GM18868 (cell line): ENCODE measurements around the gene CAV2.

ENCODE experiments used
- ATAC-seq: cut with Tn5 transposase; IDR thresholded peaks from one replicate; pipeline ENCODE4 v1.9.1; 2021; ENCODE audit warnings: mild to moderate bottlenecking, moderate library complexity; ENCODE audit not compliant: unreplicated experiment

The CAV2 gene

DNA sequence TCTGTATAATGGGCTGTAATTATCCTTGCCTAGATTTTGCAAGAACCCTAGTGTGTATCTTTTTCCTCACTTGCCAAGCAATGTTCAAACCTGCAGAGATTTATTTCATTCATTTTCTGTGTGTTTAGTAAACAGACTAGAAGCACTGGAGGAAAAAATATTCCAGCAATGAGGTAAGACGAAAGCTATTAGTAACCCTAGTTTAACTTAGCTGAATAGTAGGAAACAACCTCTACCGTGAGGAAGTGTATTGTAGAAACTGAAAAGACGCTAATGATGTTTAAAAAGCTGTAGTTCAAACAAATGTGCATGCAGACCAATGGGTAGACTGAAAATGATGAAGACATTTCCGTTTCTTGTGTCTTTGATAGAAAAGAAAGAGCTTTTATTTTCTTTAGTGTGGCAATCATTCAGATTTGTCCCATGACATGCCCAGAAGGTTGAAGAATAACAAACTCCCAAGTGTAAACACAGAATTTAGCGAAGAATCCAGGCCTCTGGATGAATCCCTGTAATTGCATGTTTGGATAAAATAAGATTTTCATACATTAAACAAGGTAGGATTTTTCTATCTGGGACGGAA, 46.0 kb downstream of the CAV2 start:
- ATAC-seq: no peak

DNA sequence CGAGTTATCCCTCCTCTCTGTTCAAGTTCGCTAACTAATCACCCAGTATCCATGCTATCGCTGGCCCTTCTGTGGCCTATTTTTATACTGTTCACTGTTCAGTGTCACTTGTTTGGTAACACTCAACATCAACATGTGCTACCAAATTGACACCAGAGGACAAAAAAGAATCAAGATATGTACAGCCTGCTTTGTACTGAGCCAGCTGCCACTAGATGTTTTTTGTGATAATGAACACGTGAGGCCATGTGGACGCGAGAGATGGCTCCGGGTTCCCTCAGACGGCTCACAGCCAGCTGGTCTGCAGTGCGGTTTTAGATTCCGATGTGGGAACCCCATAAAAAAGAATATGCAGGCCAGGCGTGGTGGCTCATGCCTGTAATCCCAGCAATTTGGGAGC, 46.5 kb downstream of the CAV2 start:
- ATAC-seq: no peak

DNA sequence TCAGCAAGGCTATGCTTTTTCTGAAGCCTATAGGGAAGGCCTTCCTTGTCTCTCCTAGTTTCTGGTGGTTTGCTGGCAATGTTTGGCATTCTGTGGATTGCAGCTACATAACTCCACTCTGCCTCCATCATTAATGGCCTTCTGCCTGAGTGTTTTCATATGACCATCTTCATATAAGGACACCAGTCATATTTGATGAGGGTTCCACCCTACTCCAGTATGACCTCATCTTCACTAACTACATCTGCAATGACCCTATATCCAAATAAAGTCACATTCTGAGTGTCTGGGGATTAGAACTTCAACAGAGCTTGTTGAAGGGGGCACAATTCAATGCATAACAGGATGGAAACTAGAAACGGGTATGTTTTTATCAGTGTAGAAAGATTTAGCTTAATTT, 47.4 kb downstream of the CAV2 start:
- no peak for ATAC-seq

DNA sequence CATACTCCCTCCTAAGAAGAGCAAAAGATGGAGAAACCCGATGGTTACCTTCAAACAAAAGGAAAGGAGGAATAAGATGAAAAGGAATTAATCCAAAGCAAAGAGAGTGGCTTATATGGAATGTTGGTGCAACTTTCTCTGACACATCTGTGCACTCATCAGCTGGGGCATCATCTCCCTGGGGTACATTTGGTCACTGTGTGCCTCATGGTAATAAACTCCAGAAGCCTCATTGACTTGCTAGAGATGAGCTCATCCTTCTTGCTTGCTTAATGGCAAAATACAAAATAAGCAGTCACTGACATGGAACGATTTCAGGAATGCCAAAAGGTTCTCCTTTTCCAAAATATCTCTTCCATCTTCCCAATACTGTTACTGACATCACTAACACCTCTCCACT, 47.8 kb downstream of the CAV2 start:
- no peak for ATAC-seq

DNA sequence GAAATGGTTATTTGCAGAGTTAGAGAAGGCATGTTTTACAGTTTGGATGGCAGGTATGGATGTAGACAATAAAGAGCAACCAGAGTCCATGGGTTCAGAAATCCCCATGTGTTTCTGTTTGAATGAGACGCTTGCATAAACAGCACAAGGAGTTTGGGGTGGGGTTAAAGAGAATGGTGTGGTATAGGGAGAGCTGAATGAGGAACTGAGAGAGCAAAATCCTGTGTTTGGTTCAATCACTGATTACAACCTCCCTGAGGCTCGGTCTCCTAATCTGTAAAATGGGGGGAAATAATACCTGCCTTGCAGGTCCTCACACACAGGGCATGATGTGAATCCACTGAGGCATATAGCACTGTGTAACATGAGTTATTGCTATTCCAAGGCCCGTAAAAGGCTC, 49.0 kb downstream of the CAV2 start:
- ATAC-seq: peak; percentile 93

DNA sequence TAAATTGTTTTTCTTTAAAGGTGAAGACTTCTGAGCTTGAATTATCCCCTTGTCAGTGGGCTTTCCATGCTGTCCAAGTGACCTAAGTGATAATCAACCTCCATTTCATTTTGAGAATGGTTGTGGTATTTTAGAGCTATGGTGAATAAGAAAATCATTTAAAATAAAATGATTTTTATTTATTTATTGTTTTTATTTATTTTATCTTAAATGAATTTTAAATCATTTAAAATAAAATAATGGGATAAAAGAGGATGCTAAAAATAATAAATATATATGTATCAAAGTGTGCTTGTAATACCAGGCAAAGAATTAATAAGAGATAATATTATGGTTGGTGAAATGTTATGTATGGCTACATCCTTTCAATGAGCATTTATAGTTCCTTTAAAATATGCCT, 49.8 kb downstream of the CAV2 start:
- ATAC-seq: no peak

DNA sequence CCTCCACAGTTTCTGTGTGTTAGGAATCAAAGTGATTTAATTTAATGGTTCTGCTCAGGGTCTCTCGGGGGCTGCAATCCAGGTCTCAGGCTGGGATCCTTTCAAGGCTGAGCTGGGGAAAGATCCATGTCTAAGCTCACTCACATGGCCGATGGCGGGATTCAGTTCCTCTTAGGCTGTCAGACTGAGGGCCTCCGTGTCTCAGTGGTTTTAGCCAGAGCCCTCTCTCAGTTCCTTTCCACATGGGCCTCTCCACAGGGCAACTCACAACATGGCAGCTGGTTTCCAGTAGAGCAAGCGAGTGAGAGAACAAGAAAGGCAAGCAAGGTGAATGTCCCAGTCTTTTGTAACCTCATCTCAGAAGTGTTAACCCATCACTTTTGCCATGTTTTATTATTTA, 52.2 kb downstream of the CAV2 start:
- no peak for ATAC-seq

DNA sequence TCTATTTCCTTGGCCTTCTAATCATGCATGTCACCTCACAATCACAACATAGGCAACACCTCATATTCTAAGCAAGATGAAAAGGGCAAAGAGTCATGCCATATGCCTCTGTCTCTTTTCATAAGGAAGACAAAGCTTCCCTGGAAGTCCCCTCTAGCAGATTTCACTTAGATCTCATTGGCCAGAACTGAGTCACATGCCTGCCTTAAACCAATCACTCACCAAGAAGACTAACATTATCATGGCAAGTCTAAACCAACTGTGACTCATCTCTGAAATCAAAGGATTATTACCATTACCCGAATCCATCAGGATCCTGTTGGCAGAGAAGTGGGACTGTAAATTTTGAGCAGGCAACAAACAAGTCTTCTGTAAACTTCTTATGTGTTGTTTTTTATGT, 53.1 kb downstream of the CAV2 start:
- ATAC-seq: no peak

DNA sequence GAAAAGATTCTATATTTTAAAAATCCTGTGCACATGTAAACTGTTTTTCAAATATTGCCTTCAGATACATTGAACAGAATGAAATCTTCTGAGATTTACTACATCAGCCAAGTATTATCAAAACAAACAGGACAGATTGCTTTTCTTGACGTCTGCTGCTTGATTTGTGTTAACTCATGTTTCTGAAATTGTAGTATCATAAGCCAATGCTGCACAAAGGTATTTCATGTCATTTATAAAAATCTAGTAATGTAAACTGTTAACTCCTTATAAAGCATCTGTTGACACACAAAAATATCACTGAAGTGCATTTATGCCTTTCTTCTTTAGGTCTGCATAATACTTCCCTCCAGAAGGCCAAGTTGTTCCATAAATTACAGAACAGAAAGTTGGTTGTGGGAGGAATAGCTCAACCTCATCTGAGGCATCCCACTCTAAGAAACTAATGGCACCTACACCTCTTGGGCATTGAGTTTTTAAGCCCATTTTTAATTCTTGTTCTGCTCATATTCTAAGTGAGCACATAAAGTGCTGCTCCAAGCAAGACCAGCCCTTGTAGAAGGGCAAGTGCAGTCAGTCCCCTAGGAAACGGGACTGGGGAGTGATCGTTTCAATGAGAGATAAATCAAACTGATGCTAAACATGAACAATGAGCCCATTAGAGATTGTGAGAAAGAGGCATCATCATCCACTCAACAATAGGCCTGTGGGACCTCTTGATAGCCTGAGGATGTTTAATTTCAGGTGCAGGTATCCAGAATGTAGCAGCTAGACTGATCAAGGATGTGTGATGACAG, 53.8 kb downstream of the CAV2 start:
- no peak for ATAC-seq

DNA sequence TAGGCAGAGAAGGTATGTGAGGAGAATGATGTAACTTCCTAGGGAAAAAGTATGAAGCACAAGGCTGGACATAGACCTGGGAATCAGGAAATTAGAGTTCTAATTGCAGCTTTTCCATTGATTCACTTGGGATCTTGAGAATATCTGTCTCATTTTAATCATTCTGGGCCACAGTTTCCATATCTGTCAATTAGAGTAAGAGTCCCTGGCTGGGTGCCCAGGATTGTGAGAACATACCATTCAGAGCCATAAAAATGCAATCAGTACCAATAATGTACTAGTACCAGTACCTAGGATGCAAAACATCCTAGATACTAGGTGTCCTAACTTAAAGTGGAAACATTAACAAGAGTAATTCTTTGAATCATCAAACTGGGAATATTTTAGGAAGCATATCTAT, 54.9 kb downstream of the CAV2 start:
- no peak for ATAC-seq

DNA sequence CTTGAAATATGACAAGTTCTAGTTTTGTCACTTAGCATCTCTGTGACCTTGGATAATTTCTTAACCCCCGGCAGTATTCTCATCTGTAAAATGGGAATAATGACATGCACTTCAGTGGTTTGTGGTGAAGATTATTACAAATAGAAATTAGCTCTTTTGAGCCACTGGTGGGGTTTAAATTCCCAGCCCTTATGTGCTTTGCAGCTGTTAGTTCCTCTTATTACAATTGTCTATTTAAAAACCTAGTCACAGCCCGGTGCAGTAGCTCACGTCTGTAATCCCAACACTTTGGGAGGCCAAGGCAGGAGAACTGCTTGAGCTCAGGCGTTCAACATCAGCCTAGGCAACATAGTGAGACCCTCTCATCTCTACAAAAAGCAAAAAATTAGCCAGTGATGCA, 55.4 kb downstream of the CAV2 start:
- no peak for ATAC-seq

DNA sequence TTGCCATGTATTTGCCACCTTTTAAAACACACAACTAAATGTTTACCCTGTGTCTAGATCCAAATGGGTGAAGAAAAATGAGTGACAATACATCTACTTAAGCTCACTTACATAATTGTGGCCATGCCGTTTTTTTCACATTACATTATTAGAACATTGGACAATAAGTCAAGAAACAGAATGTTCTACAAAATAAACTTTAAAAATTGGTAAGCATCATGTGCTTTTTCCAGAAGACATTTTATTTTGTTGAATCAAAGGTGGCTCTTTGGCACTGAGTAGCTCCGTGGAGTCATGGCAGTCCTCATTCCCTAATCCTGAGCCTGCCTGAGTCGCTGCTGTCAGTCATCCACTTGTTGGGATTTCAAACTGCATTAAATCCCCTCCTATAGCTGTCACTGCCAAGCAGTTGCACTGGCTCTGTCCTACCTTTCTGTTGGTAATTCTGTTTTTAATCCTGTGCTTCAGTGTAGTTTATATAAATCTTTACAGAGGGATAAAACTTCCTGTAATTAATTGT, 57.6 kb downstream of the CAV2 start:
- ATAC-seq: no peak

DNA sequence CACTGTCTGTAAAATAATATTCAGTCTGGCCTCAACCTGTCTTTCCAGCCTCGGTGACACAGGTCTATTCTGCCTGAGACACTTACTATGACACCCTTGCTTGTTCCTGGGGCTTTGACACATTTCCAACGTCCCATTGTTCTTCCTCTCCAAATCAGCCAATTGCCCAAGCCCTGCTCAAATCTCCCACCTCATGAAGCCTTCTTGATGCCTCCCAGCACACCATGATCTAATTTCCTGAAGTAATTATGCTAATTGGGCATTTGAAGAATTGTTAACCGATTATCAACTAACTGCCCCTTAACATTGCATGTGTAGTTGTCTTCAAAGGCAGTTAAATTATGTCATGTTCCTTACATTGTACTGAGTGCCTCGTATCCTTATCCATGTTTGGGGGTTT, 58.4 kb downstream of the CAV2 start:
- no peak for ATAC-seq
